Pancreas (tissue), 10 donors: ENCODE results near the gene POP4. TPM values are rescaled to one million over a fixed set of nuclear protein-coding genes. Genes with fewer than 3 reads are reported as not detected.
A peak's percentile ranks its signal among the peaks of the same experiment; 100 is the strongest.

ENCODE experiments used
- ATAC-seq, 4 donors: fragments of 200-7000 bp; cut with Tn5 transposase; one replicate each; pipeline versions ENCODE4 v1.8.0 to v1.9.1; 2020; ENCODE audit warnings: mild to moderate bottlenecking in 4 of 4, moderate library complexity in 4 of 4
- DNase-seq, 6 donors: peaks; one replicate each; pipeline ENCODE4 v3.0.0-alpha.2; 2020
- FAIRE-seq: peaks from 2 replicates; lab custom pipeline; 2012; peaks lifted over from hg19 to GRCh38; lab: Jason Lieb, UNC
- H3K27ac ChIP-seq, 4 donors: fragments of 200-600 bp; sonication (generic); 1 replicate in 3 of 4; 2 replicates in 1 of 4; pipeline versions ENCODE4 v1.5.0 to v1.8.0; 2020
- H3K27me3 ChIP-seq, 4 donors: fragments of 200-600 bp; one replicate each; pipeline ENCODE4 v1.8.0; 2021
- H3K36me3 ChIP-seq, 3 donors: fragments of 200-600 bp; sonication (generic) in 1 of 3; one replicate each; pipeline versions ENCODE4 v1.5.0 to v1.8.0; 2020 to 2021
- H3K4me1 ChIP-seq, 3 donors: fragments of 200-600 bp; one replicate each; pipeline ENCODE4 v1.8.0; 2021
- H3K4me3 ChIP-seq, 4 donors: fragments of 200-600 bp; sonication (generic) in 2 of 4; one replicate each; pipeline versions ENCODE4 v1.5.0 to v1.8.0; 2020 to 2021
- H3K9me3 ChIP-seq, 4 donors: fragments of 200-600 bp; one replicate each; pipeline ENCODE4 v1.8.0; 2021
- WGBS, 2 donors: extraction: QIAGEN DNeasy Blood & Tissue Kit; methylation state at CpG; one replicate each; pipeline ENCODE4 v1.1.7; 2013; 5-methylcytosine and 5-hydroxymethylcytosine counted together
- intact Hi-C, 3 donors: fragments of 100-400 bp; cut with DNase I; formaldehyde crosslinking; loops; one replicate each; pipeline versions ENCODE4 v1.11.1 to v1.14.2; 2022
- polyA plus RNA-seq, 2 donors: library from polyadenylated mRNA; stranded (reverse); fragments of 200-250 nt; gene quantifications; one replicate each; pipeline ENCODE4 v1.2.3, GENCODE V29; 2013
- total RNA-seq, 6 donors: library from RNA; stranded (reverse); fragmentation: NEBNext Ultra II Directional in 4 of 6; extraction: Animal tissue kit (Norgen Biotek cat#: 25700) in 4 of 6; gene quantifications; one replicate each; pipeline versions ENCODE4 v1.2.1 to v1.2.4, GENCODE V29; 2021 to 2023
- TF ChIP-seq, protein P1 (sequence below), 4 donors: fragments of 200-600 bp; sonication (generic) in 3 of 4; IDR thresholded peaks; one replicate each; pipeline versions ENCODE4 v1.5.0 to v1.8.0; 2021; ENCODE audit warnings: antibody characterized with exemption in 4 of 4
- donor health status: healthy with polysubstance abuse.
- donor health status: DM: no; HTN: no; CAD: no; lungs with moderate emphysema.
- donor health status: DM: no; HTN: no; CAD: no.
- donor health status: control.
- donor health status: control.
- donor health status: Bipolar disorder and iron deficiency.
- donor health status: DM: yes; HTN: yes; CAD: no.
- donor health status: DM: no; HTN: no; CAD: no.
- donor health status: DM: no; HTN: no; CAD: no.
- donor health status: DM: yes; HTN: yes; CAD: no.

The POP4 gene
- total and polyA plus RNA-seq, 8 donors = 14.3 to 50.3 (median 25.0) TPM

DNA sequence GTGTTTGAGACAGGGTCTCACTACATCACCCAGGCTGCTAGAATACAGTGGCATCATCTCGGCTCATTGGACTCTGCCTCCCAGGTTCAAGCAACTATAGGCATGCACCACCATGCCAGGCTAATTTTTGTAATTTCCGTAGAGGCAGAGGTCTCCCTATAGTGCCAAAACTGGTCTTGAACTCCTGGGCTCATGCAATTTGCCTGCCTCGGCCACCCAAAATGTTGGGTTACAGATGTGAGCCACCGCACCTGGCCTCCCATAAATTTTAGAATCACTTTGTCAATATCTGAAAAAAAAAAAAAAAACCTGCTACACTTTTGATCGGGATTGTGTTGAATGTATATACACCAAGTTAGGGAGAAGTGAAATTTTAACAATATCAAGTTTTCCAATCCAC lies 47.3 kb downstream of the POP4 start:
- intact Hi-C loops = no loop called here
- TF ChIP-seq, protein P1, sequence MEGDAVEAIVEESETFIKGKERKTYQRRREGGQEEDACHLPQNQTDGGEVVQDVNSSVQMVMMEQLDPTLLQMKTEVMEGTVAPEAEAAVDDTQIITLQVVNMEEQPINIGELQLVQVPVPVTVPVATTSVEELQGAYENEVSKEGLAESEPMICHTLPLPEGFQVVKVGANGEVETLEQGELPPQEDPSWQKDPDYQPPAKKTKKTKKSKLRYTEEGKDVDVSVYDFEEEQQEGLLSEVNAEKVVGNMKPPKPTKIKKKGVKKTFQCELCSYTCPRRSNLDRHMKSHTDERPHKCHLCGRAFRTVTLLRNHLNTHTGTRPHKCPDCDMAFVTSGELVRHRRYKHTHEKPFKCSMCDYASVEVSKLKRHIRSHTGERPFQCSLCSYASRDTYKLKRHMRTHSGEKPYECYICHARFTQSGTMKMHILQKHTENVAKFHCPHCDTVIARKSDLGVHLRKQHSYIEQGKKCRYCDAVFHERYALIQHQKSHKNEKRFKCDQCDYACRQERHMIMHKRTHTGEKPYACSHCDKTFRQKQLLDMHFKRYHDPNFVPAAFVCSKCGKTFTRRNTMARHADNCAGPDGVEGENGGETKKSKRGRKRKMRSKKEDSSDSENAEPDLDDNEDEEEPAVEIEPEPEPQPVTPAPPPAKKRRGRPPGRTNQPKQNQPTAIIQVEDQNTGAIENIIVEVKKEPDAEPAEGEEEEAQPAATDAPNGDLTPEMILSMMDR (IDR thresholded peaks at IDR 0.05) = no peak
- DNase-seq = no peak
- no peak overlapping the region for H3K4me3 ChIP-seq
- no peak overlapping the region for H3K27ac ChIP-seq
- no peaks in the 10 kb centered on the region for H3K36me3 ChIP-seq
- H3K27me3 ChIP-seq = no peaks in the 10 kb centered on the region
- H3K4me1 ChIP-seq = no peaks in the 10 kb centered on the region
- FAIRE-seq = no peak
- ATAC-seq = no peak
- no peaks in the 10 kb centered on the region for H3K9me3 ChIP-seq
- 78 to 84% methylated on average over 5 of the region's 5 CpGs for WGBS, 2 donors

- FAIRE-seq (no peak), ATAC-seq (no peak), DNase-seq (peak in 1 of 6 donors; percentile 29)
- Histone ChIP-seq H3K36me3 (no peaks in the 10 kb centered on the region), H3K4me1 (no peaks in the 10 kb centered on the region), H3K9me3 (no peaks in the 10 kb centered on the region), H3K27ac (no peak overlapping the region), H3K27me3 (no peaks in the 10 kb centered on the region), H3K4me3 (no peak overlapping the region)
- WGBS, 2 donors = 54 to 69% methylated on average over 4 of the region's 4 CpGs
- intact Hi-C loops = no loop called here
- TF ChIP-seq, protein P1 (IDR thresholded peaks at IDR 0.05) = no peak
Measured at GRCh38 chr19:29655648-29656335, 49.7 kb downstream of the POP4 start.

- Histone ChIP-seq H3K4me1 (peaks cover 15 to 20% (median 19%) of the 10 kb centered on the region in 3 donors), H3K27ac (no peak overlapping the region), H3K9me3 (no peaks in the 10 kb centered on the region), H3K36me3 (no peaks in the 10 kb centered on the region), H3K4me3 (no peak overlapping the region), H3K27me3 (no peaks in the 10 kb centered on the region)
- intact Hi-C loops = no loop called here
- TF ChIP-seq, protein P1 (IDR thresholded peaks at IDR 0.05) = no peak
- no peak for ATAC-seq
- FAIRE-seq = no peak
- DNase-seq = no peak
- 86 to 89% methylated on average over 5 of the region's 5 CpGs for WGBS, 2 donors
Measured at GRCh38 chr19:29658221-29658991, 52.3 kb downstream of the POP4 start.

DNA sequence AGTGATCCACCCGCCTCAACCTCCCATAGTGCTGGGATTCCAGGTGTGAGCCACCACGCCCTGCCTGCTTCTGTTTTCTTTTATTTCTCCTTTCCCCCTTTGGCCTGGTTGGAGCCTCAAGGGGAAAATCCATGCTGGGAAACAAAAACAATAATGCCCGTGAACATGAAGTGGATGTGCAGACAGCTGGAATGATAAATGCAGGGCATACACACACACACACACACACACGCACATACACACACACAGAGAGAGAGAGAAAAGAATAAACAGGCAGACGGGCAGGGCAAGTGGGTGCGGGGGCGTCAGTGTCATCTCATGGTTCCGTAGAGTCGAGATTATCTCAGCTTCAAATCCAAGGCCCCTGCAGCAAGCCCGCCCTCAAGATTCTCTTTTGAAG lies 54.8 kb downstream of the POP4 start:
- ATAC-seq (no peak), DNase-seq (peak in 1 of 6 donors; percentile 6), FAIRE-seq (no peak)
- Histone ChIP-seq H3K4me1 (peaks cover 21 to 26% (median 23%) of the 10 kb centered on the region in 3 donors), H3K27me3 (no peaks in the 10 kb centered on the region), H3K4me3 (no peak overlapping the region), H3K27ac (no peak overlapping the region), H3K36me3 (no peaks in the 10 kb centered on the region), H3K9me3 (no peaks in the 10 kb centered on the region)
- 65 to 71% methylated on average over 10 of the region's 10 CpGs for WGBS, 2 donors
- TF ChIP-seq, protein P1 (IDR thresholded peaks at IDR 0.05) = no peak
- intact Hi-C loops = loop anchor here in 1 of 3 donors (10.0 kb wide), 1 partner anchor 46 kb away; no protein-coding TSS in a partner anchor
